HG03060 (cell line): ENCODE measurements around the gene MMD.
A peak's percentile ranks its signal among the peaks of the same experiment; 100 is the strongest.

Experiments
- ATAC-seq: cut with Tn5 transposase; IDR thresholded peaks from one replicate; pipeline ENCODE4 v1.9.1; 2021; ENCODE audit warnings: low read depth, moderate number of reproducible peaks; ENCODE audit not compliant: unreplicated experiment

Gene MMD

GRCh38 chr17:55356434-55357328, 65.0 kb downstream of the MMD start:
- peak; percentile 89 for ATAC-seq

- ATAC-seq = no peak
Measured at GRCh38 chr17:55354941-55355340, 66.7 kb downstream of the MMD start.

GRCh38 chr17:55354010-55354409, 67.6 kb downstream of the MMD start:
- ATAC-seq = no peak

DNA sequence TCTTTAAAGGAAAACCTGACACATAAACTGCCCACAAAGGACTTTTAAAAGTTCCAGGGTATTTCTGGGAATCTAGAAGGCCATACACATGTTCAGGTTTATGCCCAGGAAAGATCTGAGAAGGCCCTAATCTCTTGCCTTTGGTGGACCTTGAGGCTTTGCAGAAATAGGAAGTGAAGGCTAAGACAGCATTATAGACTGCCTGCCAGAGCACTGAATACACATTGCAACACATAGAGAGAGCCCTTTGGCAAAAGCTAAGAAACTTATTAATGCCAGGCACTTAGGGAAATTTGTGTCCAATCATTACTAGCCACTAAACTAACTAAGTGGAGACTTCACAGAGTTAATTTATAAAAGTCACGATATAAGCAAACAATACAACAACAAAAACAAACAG, 70.4 kb downstream of the MMD start:
- ATAC-seq = no peak

DNA sequence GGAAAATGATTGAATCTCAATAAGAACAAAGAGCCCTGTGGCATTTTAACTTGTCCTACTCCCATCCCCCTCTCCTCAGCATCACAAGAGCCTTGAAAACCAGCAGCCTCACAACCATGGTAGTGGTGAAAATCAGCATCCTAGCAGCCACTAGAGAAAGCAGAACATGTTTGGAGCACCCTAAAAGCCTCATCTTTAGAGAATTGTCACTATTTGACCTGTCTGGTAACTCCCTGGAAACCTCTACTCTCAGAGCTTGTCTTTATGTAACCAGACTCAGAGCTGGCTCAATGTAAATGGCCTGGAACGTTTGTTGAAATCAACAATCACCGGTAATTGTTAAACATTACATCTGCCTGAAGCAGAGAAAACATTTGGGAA, 70.8 kb downstream of the MMD start:
- no peak for ATAC-seq

DNA sequence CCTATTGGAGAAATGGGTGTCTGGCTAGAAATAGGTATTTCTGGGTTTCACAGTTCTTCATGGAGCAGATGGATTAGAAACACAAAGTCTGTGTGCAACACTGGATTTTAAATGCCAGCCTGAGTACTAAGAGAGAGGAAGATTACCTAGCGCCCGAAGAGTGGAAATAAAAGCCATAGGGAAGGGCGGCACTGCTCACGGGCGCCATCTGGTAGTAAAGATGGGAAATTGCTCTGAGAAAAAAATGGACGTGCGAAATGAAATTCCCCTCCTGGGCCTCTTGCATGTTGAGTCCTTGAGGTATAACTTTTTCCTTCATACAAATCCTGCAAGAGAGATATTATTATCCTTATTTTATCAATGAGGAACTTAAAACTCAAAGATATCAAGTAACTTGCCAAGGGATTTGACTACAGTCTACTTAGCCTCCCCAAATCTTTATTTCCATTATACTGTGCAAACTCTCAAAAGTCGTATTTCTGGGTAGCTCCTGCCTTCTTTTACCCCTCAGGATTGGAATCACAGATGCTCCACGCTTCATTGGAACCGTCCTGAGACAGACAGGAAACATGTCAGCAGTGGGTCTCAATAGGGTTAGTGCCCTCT, 72.8 kb downstream of the MMD start:
- ATAC-seq = no peak

GRCh38 chr17:55347341-55347740, 74.3 kb downstream of the MMD start:
- no peak for ATAC-seq

DNA sequence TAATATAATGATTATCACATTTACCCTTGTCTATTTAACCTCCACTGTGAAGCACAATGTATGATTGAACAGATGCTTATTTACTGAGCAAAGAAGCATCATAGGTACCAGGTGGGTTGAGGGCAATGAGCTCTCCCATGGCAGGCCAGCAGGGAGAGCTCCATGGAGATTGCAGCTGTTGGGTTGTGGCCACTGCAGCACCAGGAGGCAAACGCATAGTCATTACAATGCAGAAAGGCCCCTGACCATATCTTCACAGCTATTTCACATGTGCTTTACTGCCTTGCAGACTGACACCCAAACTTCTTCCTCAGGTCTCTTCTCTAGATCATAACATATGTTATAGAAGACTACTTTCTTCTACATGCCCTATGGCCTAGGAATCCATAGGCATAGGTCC, 75.0 kb downstream of the MMD start:
- no peak for ATAC-seq

GRCh38 chr17:55345132-55345531, 76.5 kb downstream of the MMD start:
- no peak for ATAC-seq

- no peak for ATAC-seq
Measured at GRCh38 chr17:55344514-55344997, 77.1 kb downstream of the MMD start.

DNA sequence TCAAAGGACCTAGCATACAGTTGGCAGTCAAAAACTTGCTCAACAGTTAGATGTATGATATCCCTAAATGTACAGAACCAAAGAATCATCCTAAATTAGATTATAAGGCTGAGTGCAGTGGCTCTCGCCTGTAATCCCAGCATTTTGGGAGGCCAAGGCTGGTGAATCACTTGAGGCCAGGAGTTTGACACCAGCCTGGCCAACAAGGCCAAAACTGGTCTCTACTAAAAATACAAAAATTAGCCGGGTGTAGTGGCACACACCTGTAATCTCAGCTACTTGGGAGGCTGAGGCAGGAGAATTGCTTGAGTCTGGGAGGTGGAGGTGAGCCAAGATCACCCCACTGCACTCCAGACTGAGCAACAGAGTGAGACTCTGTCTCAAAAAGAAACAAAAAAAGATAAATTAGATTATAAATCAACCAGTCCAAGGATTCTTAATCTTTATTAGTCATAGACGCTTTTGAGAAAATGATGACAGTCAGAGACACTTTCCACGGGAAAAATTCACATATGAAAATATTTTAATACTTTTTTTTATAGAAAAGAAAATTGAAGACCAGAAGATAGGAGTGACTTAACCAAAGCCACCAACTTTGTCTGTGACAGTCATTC, 77.6 kb downstream of the MMD start:
- ATAC-seq = no peak

- no peak for ATAC-seq
Measured at GRCh38 chr17:55342800-55343585, 78.6 kb downstream of the MMD start.
